HG03457 (cell line): Measurements from ENCODE around the gene PARP12.

Experiments
- ATAC-seq: cut with Tn5 transposase; IDR thresholded peaks from one replicate; pipeline ENCODE4 v1.9.1; 2021; ENCODE audit warnings: moderate number of reproducible peaks; ENCODE audit not compliant: unreplicated experiment

PARP12 gene

DNA sequence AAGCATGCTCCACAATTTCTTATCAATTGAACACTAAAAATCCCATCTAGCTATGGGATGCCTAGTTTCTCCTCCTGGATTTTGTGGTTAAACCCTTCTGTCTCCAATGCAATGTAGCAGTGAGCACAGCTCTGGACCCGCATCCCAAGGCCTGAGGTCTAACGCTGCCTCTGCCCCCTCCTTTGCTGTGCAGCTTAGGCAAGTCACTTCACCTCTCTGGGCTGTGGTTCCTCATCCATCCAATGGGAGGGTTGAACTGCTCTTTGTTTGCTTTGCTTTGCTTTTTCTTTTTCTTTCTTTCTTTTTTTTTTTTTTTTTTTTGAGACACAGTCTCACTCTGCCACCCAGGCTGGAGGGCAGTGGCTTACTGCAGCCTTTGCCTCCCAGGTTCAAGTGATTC, 69.2 kb downstream of the PARP12 start:
- no peak for ATAC-seq

DNA sequence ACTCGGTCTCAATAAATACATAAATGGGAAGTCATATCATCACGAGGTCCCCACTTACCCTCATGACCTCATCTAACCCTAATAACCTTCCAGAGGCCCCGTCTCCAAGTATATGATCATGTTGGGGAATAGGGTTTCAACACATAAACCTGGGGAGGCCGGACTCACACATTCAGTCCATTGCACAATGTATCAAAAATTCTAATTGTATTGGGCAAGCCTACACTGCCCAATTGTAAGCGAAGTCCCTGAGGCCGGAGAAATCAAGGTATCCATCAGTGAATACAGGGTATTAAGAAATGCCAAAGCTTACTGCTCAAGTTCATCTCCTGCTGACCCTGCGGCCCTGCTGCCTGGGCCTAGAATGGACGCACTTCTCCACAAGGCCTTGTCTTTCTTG, 69.6 kb downstream of the PARP12 start:
- no peak for ATAC-seq

DNA sequence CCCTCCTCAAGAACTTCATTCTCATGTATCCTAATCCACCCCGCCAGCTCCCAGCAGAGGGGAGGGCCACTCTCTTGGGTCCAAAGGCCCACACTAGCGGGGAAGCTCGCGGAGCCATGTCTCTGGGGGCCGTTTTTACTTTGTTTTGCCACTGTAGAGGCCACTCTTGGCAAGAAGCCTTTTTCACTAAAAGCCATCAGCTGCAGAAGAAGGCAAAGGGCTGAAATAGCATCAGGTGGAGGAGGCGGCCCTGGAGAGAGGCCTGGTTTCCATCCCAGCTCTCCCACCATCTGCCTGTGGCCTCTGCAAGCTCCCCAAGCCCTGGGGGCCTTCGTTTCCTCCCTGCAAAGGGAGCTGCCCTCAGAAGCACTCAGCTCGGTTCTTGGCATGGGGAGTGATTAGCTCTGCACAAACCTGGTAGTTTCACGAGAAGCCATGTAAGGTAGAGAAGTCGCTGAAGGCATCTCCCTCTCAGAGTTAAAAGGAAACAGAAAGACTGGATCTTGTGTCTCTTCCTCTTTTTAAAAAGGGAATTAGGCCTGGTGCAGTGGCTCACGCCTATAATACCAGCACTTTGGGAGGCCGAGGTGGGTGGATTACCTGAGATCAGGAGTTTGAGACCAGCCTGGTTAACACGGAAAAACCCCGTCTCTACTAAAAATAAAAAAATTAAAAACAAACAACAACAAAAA, 70.3 kb downstream of the PARP12 start:
- ATAC-seq: no peak

DNA sequence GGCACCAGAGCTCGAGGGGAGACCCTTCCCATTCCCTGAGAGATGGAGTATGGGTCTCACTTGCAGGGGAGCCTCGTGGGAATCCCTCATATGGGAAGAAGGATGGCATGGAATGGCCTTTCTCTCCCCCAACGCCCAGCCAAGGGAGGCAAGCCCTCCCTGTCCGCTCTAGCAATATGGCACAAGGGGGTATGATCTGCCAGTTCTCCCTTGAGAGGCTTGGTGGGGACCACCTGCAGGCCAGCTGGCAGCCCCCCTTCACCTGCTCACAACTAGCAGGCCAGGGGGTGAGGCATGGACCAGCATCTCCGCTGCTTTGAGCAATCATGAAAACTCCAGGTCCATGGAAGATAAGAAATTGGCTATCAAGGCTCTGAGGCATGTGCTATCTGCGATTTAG, 70.8 kb downstream of the PARP12 start:
- no peak for ATAC-seq

DNA sequence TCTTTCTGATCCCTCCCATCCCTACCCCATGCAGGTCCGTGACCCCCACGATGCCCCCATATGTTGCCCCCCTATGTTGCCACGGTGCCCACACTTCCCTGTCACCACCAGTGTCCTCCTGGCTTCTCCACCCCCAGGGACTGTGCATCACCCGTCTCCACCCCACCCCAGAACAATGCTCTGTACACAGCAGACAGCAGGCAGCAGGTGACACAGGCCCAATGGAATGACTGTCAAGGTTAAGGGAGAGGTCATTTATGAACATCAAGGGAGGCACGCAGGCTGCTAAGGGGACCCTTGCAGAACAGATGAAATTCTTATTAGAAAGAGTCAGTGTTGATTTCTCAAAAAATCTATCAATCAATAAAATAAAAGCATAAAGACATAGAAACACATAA, 71.5 kb downstream of the PARP12 start:
- no peak for ATAC-seq

DNA sequence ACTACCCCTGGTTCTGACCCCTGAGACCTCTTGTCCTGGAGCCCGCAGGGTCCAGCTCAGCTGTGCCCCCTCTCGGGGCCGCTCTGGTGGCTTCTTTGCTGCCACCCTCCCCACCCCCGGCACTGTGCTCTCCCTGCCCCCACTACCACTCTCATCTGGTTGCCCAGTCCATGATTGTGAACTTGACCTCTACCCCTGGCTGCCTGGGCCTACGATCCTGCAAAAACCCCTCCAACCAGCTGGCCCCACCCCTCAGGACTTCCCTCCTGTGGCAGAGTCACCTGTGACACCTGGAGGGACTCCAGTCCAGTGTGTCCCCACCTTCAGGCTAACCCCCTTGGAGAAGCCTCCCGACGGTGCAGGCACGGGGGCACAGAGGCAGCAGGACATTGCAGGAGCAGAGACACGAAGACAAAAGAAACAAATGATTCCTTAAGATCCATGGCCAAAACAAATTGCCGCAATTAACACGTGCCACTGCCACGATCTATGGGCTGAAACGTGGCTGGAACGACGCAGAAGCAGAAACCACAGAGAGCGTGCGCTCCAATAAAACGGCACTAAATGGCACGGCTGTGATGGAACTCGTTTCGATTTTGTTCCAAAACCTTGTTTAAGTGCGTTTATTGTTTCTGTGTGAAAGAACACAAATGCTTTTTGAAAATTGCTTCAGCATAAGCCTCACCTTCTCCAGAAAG, 72.0 kb downstream of the PARP12 start:
- ATAC-seq: no peak

DNA sequence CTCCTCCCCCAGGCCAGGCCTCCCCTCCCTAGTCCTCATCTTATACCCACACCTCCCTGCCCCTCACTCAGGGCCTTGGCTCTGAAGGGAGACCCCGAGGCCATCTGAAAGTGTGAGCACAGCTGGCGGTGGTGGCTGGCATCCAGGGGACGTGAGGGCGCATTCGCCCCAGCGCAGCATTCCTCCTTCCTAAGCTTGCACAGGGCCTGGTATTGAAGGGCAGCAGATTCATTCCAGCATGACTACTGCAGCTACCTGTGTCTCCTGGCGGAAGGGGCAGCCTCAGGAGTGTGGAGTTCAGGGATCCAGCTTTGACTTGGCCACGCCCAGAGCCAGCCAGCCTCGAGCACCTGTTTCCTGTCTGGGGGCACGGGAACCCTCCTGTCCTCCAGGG, 72.6 kb downstream of the PARP12 start:
- no peak for ATAC-seq

DNA sequence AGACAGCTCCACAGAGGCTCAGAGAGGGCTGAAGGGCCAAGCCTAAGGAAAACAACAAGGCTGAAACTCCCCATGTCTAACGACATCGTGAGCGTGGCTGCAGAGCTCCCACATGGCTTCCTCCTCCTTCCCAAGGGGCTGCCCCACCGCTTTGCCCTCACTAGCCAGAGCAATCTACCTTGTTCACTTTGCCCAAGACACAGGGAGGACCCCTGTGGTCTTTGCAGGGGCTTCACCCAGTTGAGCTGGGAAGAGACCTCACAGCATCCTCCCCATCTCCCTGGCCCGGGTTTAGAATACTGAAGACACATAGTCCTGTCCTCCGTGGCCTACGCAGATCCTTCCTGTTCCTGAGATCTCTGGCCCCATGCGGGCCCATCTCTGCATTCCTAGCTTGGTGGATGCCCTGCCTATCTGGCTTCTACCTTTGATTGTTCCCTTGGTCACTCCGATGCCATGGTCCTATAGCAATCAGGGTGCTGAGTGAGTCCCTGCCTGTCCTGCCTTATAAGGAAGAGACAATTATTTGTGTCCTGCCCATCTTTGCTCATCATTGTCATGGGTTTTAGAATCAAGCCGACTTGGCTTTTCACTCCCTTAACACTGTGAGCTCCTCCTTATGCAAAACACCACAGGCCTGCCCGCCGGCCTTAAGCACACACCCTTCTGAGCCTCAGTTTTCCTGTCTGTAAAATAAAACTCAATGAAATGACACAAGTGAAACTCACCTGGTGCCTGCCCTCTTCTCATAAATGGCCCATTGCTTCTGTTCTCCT, 73.2 kb downstream of the PARP12 start:
- no peak for ATAC-seq

DNA sequence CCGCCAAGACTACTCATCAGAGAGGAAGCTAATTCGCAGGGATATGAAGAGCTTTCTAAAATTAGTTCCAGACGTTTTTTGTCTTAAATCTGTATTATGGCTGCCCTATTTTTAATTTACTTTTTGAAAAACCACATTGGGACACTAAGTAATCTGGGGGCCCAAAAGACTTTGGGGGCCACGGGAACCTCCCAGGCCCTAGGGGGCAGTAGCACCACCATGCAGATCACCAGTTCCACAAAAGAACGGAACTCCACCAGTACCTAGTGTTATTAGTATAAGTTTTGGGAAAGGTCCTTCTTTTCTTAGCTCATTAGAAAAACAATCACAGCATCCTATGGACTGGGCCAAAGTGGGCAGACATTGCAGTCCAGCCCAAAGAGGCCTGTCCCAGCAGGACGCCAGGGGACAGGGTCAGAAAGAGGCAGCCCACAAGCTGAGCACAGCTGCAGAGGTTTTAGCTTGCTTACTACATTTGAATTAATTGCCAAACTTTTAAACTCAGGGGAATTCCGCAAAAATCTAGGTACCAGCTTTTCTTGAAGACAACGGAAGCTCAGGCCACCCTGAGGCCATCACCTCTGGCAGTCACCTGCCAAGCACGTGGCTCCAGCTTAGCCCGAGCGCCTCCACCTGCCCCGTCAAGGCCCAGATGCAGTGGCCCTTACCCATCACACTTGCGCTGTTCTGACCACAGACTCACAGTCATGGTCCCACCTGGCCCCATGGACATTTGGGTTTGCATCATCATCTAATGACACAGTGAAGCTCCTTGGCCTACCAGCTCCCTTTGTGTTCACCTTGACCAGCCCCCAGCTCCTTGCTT, 74.8 kb downstream of the PARP12 start:
- ATAC-seq: no peak

DNA sequence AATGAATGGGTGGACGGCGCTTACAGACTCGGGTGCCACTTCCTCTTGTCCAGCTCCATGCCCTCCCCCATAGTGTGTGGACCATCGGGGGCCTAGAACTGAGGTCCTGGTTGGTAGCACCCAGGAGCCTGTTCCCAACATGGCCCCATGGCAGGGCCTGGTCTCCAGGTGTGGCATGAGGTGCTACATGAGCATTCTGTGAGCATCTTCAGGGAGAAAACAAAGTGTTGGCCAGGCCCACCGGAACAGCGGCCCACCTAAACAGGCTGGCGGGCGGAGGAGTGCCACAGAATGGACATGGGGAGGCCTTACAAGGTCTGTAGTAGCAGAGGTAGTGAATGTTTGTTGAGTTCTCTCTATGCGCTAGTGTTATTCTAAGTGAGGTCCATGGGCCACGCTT, 76.9 kb downstream of the PARP12 start:
- ATAC-seq: no peak

DNA sequence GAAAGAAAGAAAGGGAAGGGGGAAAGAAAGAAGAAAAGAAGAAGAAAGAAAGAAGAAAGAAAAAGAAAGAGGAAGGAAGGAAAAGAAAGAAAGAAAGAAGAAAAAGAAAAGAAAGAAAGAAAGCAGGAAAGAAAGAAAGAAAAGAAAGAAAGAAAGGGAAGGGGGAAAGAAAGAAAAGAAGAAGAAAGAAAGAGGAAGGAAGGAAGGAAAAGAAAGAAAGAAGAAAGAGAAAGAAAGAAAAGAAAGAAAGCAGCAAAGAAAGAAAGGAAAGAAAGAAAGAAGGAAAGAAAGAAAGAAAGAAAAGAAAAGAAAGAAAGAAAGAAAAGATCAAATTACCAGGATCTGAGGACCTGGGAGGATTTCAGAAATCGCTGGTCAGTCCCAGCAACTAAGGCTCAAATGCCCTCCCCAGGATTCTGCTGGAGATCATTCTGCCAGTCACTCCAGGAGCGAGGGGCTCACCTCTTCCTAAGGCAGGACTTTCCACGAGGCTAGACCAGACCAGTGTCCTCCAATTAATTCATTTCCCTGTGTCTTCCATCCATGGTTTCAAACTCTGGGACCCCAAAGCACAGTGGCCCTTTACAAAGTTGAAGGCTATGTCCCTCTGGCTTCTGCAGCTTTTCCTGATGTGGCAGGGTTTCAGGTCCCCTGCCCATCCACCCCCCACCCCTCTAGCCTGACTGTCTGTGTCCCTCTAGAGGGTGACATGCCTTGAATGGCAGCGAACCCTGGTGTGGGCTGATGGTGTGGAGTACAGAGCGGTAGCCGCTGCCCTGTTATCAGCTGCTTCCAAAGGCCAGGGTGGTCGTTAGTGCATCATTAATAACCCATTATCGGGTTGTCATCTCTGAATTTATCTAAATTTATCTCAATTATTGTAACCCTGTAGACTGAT, 77.9 kb downstream of the PARP12 start:
- ATAC-seq: no peak

DNA sequence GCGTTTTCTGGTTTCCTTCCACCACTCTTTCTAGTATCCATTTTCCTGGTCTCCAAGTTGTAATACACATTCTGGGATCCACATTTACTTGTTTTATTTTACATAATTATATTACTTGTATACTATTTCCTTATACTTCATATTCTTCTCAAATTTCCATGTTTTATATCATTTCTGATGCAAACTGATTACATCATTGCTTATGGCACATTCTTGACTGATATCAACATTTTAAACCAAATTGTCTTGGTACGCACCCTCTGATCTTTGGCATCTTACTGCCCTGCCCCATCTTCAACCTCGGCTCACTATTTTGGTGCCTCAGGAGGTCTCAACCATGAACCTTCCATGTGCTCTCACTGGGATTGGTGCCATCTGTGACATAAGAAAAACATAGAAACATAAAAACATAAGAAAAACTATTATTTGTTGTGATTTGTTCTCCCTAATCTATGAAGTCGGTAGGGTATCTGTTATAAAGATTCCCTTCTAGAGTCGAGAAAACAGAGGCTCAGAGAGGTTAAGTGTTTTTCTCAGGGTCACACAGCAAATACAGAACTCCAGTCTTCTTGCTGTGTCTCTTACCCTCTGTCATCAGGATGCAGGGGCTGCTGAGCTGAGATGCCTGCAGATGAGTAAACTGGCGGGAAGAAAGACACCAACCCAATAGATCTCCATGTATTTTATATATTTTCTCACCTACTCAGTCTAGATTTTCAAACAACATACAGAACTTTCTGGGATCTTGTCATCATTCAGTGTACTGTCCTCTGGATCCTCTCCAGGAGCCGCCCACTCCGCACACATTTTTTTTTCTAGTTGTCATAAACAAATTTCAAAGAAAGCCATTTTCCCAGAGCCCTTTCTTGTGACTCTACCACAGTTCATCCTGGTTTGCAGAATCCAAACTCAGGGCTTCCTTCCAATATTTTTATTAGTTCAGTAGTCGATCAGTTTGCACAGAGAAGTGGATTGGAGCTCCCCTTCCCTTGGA, 79.5 kb downstream of the PARP12 start:
- ATAC-seq: no peak

DNA sequence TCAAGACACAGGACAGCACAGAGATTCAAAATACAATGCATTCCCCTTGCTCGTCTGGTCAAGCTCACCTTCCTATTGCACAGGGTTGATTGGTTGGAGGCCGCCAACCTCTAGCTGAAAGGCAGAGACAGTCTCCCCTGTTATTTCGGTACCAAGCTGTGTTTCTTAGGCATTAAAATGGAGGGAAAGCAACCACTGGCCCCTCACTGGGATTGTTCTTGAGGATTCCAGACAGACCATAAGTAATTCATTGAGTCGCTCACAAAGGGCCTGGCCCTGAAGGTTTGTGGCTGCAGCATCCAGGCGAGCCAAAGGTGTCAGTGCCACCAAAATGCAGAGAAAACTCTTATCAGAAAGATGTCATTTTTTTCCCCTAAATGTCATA, 81.2 kb downstream of the PARP12 start:
- ATAC-seq: no peak

DNA sequence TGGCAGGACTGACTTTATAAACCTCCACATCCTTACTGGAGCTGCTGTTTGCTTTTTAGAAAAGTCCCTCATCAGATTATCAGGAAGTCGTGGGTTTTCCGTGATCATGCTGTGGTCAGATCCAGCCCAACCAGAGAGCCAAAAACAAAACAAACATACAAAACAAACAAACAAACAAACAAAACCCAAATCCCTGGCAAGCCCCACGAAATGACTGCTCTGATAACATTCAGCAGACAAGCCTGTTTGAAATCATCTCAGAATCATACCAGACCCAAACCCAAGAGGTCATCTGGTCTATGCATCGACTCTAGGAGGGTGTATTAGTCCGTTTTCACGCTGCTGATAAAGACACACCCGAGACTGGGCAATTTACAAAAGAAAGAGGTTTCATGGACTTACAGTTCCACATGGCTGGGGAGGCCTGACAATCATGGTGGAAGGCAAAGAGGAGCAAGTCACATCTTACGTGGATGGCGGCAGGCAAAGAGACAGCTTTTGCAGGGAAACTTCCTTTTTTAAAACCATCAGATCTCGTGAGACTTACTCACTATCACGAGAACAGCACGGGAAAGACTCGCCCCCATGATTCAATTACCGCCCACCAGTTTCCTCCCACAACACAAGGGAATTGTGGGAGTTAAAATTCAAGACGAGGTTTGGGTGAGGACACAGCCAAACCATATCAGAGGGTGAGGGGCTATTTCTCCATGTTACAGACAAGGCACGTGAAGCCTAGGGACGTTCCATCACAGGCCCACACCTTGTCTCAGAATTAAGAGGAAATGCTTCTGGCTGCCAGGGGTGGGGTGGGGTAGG, 85.7 kb downstream of the PARP12 start:
- no peak for ATAC-seq

DNA sequence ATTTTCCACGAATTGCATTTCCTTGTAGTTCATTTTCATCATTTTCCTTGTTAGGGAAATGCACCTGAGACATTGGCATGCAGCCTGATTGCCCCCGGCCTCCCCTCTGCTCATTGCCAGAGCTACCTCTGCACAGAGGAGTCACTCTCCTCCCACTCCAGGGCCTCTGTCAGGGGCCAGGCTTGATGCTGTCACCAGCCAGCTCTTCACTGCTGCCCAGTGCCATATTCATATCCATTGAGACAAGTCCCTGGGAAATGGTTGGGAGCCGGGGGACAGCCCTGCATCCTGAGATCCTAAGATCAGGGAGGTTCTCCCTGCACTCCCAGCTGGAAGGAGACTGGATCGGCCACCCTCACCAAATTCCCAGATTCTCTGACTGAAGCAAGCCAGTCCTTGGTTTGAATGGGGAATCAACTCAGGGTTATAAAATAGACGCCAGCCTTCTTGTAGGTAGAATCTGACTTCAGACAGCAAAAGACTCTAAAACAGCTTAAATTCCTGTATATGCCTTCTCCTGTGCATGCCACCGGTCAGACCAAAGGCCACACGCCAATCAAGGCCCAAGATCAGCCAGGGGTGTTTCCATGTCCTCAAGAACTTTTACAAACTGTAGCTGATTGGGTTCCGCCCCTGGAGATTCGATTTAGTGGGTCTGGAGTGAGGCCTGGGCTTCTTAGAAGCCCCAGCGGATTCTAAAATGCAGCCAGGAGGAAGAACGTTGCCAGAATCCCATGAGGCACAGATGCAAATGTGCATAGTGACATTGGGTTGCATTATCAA, 86.5 kb downstream of the PARP12 start:
- no peak for ATAC-seq

DNA sequence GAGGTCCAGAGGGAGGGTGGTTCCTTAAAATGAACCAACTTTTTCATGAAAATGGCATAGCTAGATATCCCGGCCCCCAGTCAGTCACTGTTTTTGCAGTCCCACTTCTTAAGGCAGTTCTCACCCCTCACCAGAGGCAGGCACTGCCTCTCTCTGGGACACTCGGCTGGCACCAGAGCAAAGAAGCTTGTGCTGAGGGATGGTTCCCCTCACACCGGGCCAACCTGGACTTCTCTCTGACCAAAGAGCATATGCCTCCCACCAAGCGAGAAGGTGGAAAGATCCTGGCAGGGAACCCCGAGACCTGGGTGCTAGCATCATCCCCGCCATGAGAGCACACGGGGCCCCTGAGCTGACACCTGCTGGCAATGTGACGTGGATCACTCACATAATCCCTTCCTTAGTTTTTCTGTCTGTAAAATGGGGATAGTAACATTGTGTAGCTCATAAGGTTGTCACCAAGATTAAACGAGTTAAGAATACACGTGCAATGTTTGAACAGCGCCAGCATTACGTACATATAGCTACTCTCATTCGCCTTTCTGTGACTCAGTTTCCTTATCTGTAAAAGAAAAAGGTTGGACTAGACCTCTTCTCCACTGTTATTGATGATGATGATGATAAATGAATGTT, 88.5 kb downstream of the PARP12 start:
- ATAC-seq: no peak
